Endometrium (tissue), 2 donors: ENCODE measurements around the gene CTSD.

Experiments used
- FAIRE-seq: peaks from 2 replicates; lab custom pipeline; 2012; peaks lifted over from hg19 to GRCh38; lab: Jason Lieb, UNC
- donor health status: control.
- donor health status: control.

Gene CTSD

GRCh38 chr11:1744891-1745700 lies 18.6 kb downstream of the CTSD start:
- no peak for FAIRE-seq

GRCh38 chr11:1744137-1744886 lies 19.4 kb downstream of the CTSD start:
- FAIRE-seq: no peak

GRCh38 chr11:1743585-1744136 lies 20.1 kb downstream of the CTSD start:
- no peak for FAIRE-seq

- FAIRE-seq: no peak
Measured at GRCh38 chr11:1742869-1743584, 20.7 kb downstream of the CTSD start.

- no peak for FAIRE-seq
Measured at GRCh38 chr11:1742371-1742770, 21.4 kb downstream of the CTSD start.

- FAIRE-seq: no peak
Measured at GRCh38 chr11:1741741-1742140, 22.0 kb downstream of the CTSD start.

GRCh38 chr11:1740786-1741530 lies 22.8 kb downstream of the CTSD start:
- FAIRE-seq: no peak

- FAIRE-seq: no peak
Measured at GRCh38 chr11:1739576-1739975, 24.2 kb downstream of the CTSD start.

GRCh38 chr11:1738380-1738779 lies 25.3 kb downstream of the CTSD start:
- FAIRE-seq: no peak

GRCh38 chr11:1737080-1737757 lies 26.5 kb downstream of the CTSD start:
- no peak for FAIRE-seq

GRCh38 chr11:1736447-1736992 lies 27.2 kb downstream of the CTSD start:
- no peak for FAIRE-seq

GRCh38 chr11:1735271-1735670 lies 28.5 kb downstream of the CTSD start:
- FAIRE-seq: no peak

- no peak for FAIRE-seq
Measured at GRCh38 chr11:1734641-1735081, 29.1 kb downstream of the CTSD start.

GRCh38 chr11:1733716-1734640 lies 29.7 kb downstream of the CTSD start:
- no peak for FAIRE-seq

GRCh38 chr11:1733009-1733715 lies 30.6 kb downstream of the CTSD start:
- FAIRE-seq: no peak

GRCh38 chr11:1732418-1733008 lies 31.2 kb downstream of the CTSD start:
- FAIRE-seq: no peak

- no peak for FAIRE-seq
Measured at GRCh38 chr11:1731451-1732059, 32.2 kb downstream of the CTSD start.

- FAIRE-seq: no peak
Measured at GRCh38 chr11:1730059-1730629, 33.6 kb downstream of the CTSD start.
